H1 (cell line): ENCODE results near the gene KIAA0930. TPM values are rescaled to one million over a fixed set of nuclear protein-coding genes. Genes with fewer than 3 reads are reported as not detected.

Experiments used
- CTCF ChIA-PET: fragments of 300-600 bp; sonication (Branson Sonifier 250); formaldehyde crosslinking; loops from one replicate; lab custom pipeline; 2021; ENCODE audit not compliant: partially characterized antibody; lab: Charles Lee
- POLR2A ChIA-PET: fragments of 300-600 bp; sonication (Branson Sonifier 250); formaldehyde crosslinking; loops from one replicate; lab custom pipeline; 2021; ENCODE audit warnings: inconsistent platforms; ENCODE audit not compliant: partially characterized antibody; lab: Charles Lee
- DNase-seq, 2 experiments: peaks; one replicate each; pipeline versions ENCODE4 v3.0.0 to v3.0.0-alpha.2; 2010 to 2022; ENCODE audit warnings: low spot score in 2 of 2, low read depth in 1 of 2, mixed read lengths in 1 of 2
- FAIRE-seq: peaks from 2 replicates; lab custom pipeline; 2011; peaks lifted over from hg19 to GRCh38; lab: Jason Lieb, UNC
- H2AFZ ChIP-seq: 2 replicates; pipeline ENCODE4 v1.8.1; 2012; ENCODE audit warnings: low read length, inconsistent platforms
- H2AK5ac ChIP-seq: 2 replicates; pipeline ENCODE4 v1.6.1; 2013; ENCODE audit warnings: low read depth, low read length
- H2BK120ac ChIP-seq: replicated peaks from 2 replicates; pipeline ENCODE3; 2013; ENCODE audit warnings: low read depth, low read length, inconsistent platforms
- H2BK12ac ChIP-seq: 2 replicates; pipeline ENCODE4 v1.6.1; 2013; ENCODE audit warnings: low read depth, low read length
- H2BK15ac ChIP-seq: 2 replicates; pipeline ENCODE4 v1.6.1; 2013; ENCODE audit warnings: low read length
- H2BK20ac ChIP-seq: 2 replicates; pipeline ENCODE4 v1.6.1; 2013; ENCODE audit warnings: low read length
- H2BK5ac ChIP-seq: 2 replicates; pipeline ENCODE4 v1.6.1; 2013; ENCODE audit warnings: low read depth, low read length
- H3K14ac ChIP-seq: 2 replicates; pipeline ENCODE4 v1.6.1; 2013; ENCODE audit warnings: inconsistent platforms; ENCODE audit not compliant: insufficient read length
- H3K18ac ChIP-seq: 2 replicates; pipeline ENCODE4 v1.6.1; 2013; ENCODE audit warnings: low read length; ENCODE audit errors: extremely low read depth
- H3K23ac ChIP-seq: 2 replicates; pipeline ENCODE4 v1.6.1; 2013; ENCODE audit warnings: inconsistent platforms; ENCODE audit not compliant: insufficient read length
- H3K23me2 ChIP-seq: 2 replicates; pipeline ENCODE4 v1.6.1; 2013; ENCODE audit warnings: low read depth, low read length
- H3K27ac ChIP-seq: 2 replicates; pipeline ENCODE4 v1.6.1; 2011; ENCODE audit warnings: low read depth, low read length, inconsistent platforms
- H3K27me3 ChIP-seq, 4 experiments: replicated peaks in 1 of 4; 1 replicate in 1 of 4; 2 replicates in 3 of 4; pipeline versions ENCODE4 v1.6.1 to v1.8.1; 2011 to 2013; ENCODE audit warnings: low read length in 3 of 4, mild to moderate bottlenecking in 3 of 4, inconsistent platforms in 2 of 4, mixed read lengths in 2 of 4, moderate library complexity in 1 of 4; ENCODE audit not compliant: control insufficient read depth in 3 of 4, insufficient read depth in 3 of 4; ENCODE audit errors: extremely low read depth in 1 of 4
- H3K36me3 ChIP-seq, 4 experiments: 2 replicates each; pipeline versions ENCODE4 v1.6.1 to v1.8.1; 2011 to 2013; ENCODE audit warnings: mild to moderate bottlenecking in 4 of 4, low read length in 3 of 4, moderate library complexity in 2 of 4, control low read depth in 1 of 4, inconsistent platforms in 1 of 4; ENCODE audit not compliant: insufficient read depth in 4 of 4, control insufficient read depth in 2 of 4
- H3K4ac ChIP-seq: replicated peaks from 2 replicates; pipeline ENCODE3; 2013; ENCODE audit warnings: low read length, low read depth, mixed read lengths, inconsistent platforms; ENCODE audit not compliant: insufficient read length
- H3K4me1 ChIP-seq, 4 experiments: replicated peaks in 1 of 4; 1 replicate in 1 of 4; 2 replicates in 3 of 4; pipeline versions ENCODE4 v1.6.1 to v1.8.1; 2011 to 2013; ENCODE audit warnings: low read length in 3 of 4, inconsistent platforms in 2 of 4, mixed read lengths in 1 of 4; ENCODE audit not compliant: insufficient read depth in 4 of 4, control insufficient read depth in 3 of 4
- H3K4me2 ChIP-seq, 2 experiments: 2 replicates each; pipeline versions ENCODE4 v1.6.1 to v1.8.1; 2011 to 2013; ENCODE audit warnings: low read depth in 2 of 2, low read length in 2 of 2, control low read depth in 1 of 2, inconsistent platforms in 1 of 2, mild to moderate bottlenecking in 1 of 2; ENCODE audit not compliant: insufficient read depth in 1 of 2
- H3K4me3 ChIP-seq, 4 experiments: fragments of 200-600, 300-600 bp in 1 of 4; sonication (generic), shearing (Covaris generic), sonication (Bioruptor Twin) in 1 of 4; 2 replicates each; pipeline versions ENCODE4 v1.5.1 to v1.8.1; 2011 to 2016; ENCODE audit warnings: low read length in 4 of 4, low read depth in 3 of 4, control low read depth in 2 of 4, inconsistent platforms in 2 of 4, mild to moderate bottlenecking in 2 of 4, mixed read lengths in 1 of 4, moderate library complexity in 1 of 4; ENCODE audit not compliant: insufficient read depth in 2 of 4; ENCODE audit errors: extremely low read depth in 1 of 4
- H3K56ac ChIP-seq: replicated peaks from 2 replicates; pipeline ENCODE3; 2013; ENCODE audit warnings: low read depth, mild to moderate bottlenecking, mixed read lengths, low read length, inconsistent platforms; ENCODE audit not compliant: insufficient read length
- H3K79me1 ChIP-seq: 2 replicates; pipeline ENCODE4 v1.6.1; 2013; ENCODE audit warnings: low read depth, low read length, control low read depth
- H3K79me2 ChIP-seq, 2 experiments: 2 replicates each; pipeline versions ENCODE4 v1.6.1 to v1.8.1; 2012 to 2013; ENCODE audit warnings: low read length in 2 of 2, mild to moderate bottlenecking in 2 of 2, inconsistent platforms in 1 of 2; ENCODE audit not compliant: insufficient read depth in 2 of 2, control insufficient read depth in 1 of 2
- H3K9ac ChIP-seq, 4 experiments: replicated peaks in 1 of 4; 1 replicate in 1 of 4; 2 replicates in 3 of 4; pipeline versions ENCODE4 v1.6.1 to v1.8.1; 2011 to 2013; ENCODE audit warnings: low read depth in 3 of 4, low read length in 3 of 4, control low read depth in 2 of 4, mild to moderate bottlenecking in 2 of 4, moderate library complexity in 2 of 4, inconsistent platforms in 1 of 4; ENCODE audit errors: extremely low read depth in 1 of 4
- H3K9me3 ChIP-seq, 2 experiments: 2 replicates each; pipeline versions ENCODE4 v1.6.1 to v1.8.1; 2012 to 2013; ENCODE audit warnings: mild to moderate bottlenecking in 2 of 2, moderate library complexity in 2 of 2, control low read depth in 1 of 2, inconsistent platforms in 1 of 2, low read depth in 1 of 2, low read length in 1 of 2, mixed read lengths in 1 of 2; ENCODE audit not compliant: insufficient read depth in 2 of 2
- H4K20me1 ChIP-seq, 2 experiments: replicated peaks in 1 of 2; 2 replicates each; pipeline versions ENCODE3 to v1.8.1; 2011 to 2013; ENCODE audit warnings: inconsistent platforms in 2 of 2, low read length in 2 of 2, mild to moderate bottlenecking in 1 of 2; ENCODE audit not compliant: insufficient read depth in 2 of 2, control insufficient read depth in 1 of 2
- H4K5ac ChIP-seq: 2 replicates; pipeline ENCODE4 v1.6.1; 2013; ENCODE audit warnings: low read length, low read depth, mixed read lengths, inconsistent platforms; ENCODE audit not compliant: insufficient read length
- H4K8ac ChIP-seq: 2 replicates; pipeline ENCODE4 v1.8.0; 2013; ENCODE audit warnings: mild to moderate bottlenecking, moderate library complexity, low read length, inconsistent platforms; ENCODE audit not compliant: insufficient read depth; ENCODE audit errors: extremely low read depth
- H4K91ac ChIP-seq: replicated peaks from 2 replicates; pipeline ENCODE3; 2013; ENCODE audit warnings: low read length, mixed read lengths, inconsistent platforms; ENCODE audit not compliant: insufficient read length
- SRF ChIP-seq: IDR thresholded peaks from 2 replicates; pipeline ENCODE4 v1.6.1; 2011; ENCODE audit warnings: mild to moderate bottlenecking, low read depth, low read length, moderate library complexity
- WGBS, 2 experiments: shearing (Covaris generic) in 1 of 2; methylation state at CpG; one replicate each; pipeline versions ENCODE4 v1.1.6 to v1.1.7; 2013 to 2015; ENCODE audit warnings: low lambda C conversion rate in 2 of 2, mixed read lengths in 2 of 2, inconsistent platforms in 1 of 2, low coverage in 1 of 2, missing lambda C conversion rate in 1 of 2; ENCODE audit not compliant: insufficient replicate concordance in 2 of 2, insufficient coverage in 1 of 2, insufficient read length in 1 of 2; ENCODE audit errors: extremely low coverage in 1 of 2, missing lambda C conversion rate in 1 of 2; 5-methylcytosine and 5-hydroxymethylcytosine counted together
- polyA plus RNA-seq, 7 experiments: library from polyadenylated mRNA; depleted of rRNA in 3 of 7; stranded (reverse) in 5 of 7; unstranded in 2 of 7; fragments of >200 nt in 5 of 7; fragments of 200-250 nt in 2 of 7; gene quantifications; 1 replicate in 5 of 7; 2 replicates in 1 of 7; 4 replicates in 1 of 7; pipeline versions ENCODE4 v1.2.1 to v1.2.3, GENCODE V29; 2011 to 2013; ENCODE audit warnings: missing spikeins in 2 of 7, mixed read lengths in 2 of 7
- total RNA-seq: library from RNA; stranded (reverse); fragmentation: NEBNext Ultra II Directional; extraction: Animal tissue kit (Norgen Biotek cat#: 25700); gene quantifications from 2 replicates; pipeline ENCODE4 v1.2.1, GENCODE V29; 2021

KIAA0930 gene
- total and polyA plus RNA-seq, 2 of the 8 experiments (the other 6 are each of a cell fraction or from before 2014, with no cell fraction given) = 61.9 to 66.1 TPM

- peaks cover 0 to 23% (median 9%) of the 10 kb centered on the region in 4 experiments; a peak in 4 of 8 replicates for H3K36me3 ChIP-seq
- H4K5ac ChIP-seq = no peak overlapping the region
- no peak overlapping the region for H3K4me3 ChIP-seq
- H2BK15ac ChIP-seq = no peak overlapping the region
- ChIA-PET CTCF (interaction anchor here (0.9 kb wide), 1 partner anchor 10 kb away, joined by 3 read pairs; no protein-coding TSS in a partner anchor), POLR2A (interaction anchor here (0.7 to 1.3 kb wide), 3 partner anchors 10 to 15 kb away, joined by 3 to 6 read pairs (median 5); no protein-coding TSS in a partner anchor)
- no peaks in the 10 kb centered on the region for H3K23me2 ChIP-seq
- peaks cover 0 to under 1% of the 10 kb centered on the region in 2 experiments for H4K20me1 ChIP-seq
- H2AK5ac ChIP-seq = no peak overlapping the region
- no peaks in the 10 kb centered on the region for H3K79me2 ChIP-seq
- no peak overlapping the region for H3K14ac ChIP-seq
- H3K27ac ChIP-seq = no peak overlapping the region
- H2AFZ ChIP-seq = no peak overlapping the region
- FAIRE-seq = no peak
- DNase-seq = no peak
- H4K8ac ChIP-seq = no peak overlapping the region
- no peaks in the 10 kb centered on the region for H3K9me3 ChIP-seq
- no peak overlapping the region for H2BK120ac ChIP-seq
- H3K9ac ChIP-seq = no peak overlapping the region
- H3K23ac ChIP-seq = no peak overlapping the region
- no peak overlapping the region for H2BK20ac ChIP-seq
- H2BK5ac ChIP-seq = no peak overlapping the region
- no peaks in the 10 kb centered on the region; the same call in 1 of the 2 replicates for H3K79me1 ChIP-seq
- H3K4ac ChIP-seq = no peak overlapping the region
- no peak overlapping the region for H3K18ac ChIP-seq
- no peaks in the 10 kb centered on the region for H3K27me3 ChIP-seq
- no peaks in the 10 kb centered on the region for H3K4me1 ChIP-seq
- H3K4me2 ChIP-seq = no peak overlapping the region
- no peak overlapping the region for H3K56ac ChIP-seq
- H4K91ac ChIP-seq = no peak overlapping the region
- H2BK12ac ChIP-seq = no peak overlapping the region
- WGBS, 2 experiments = 93% methylated on average over 2 of the region's 2 CpGs; no CpG with 5 or more reads in 1 of the 2 experiments
- TF ChIP-seq SRF = no peak
Measured at GRCh38 chr22:45150139-45150538, 90.6 kb downstream of the KIAA0930 start.
